HG02623 (cell line): ENCODE measurements around the gene SLC16A3.
"Not testable (repeated sequence)": the region's sequence is repeated elsewhere in the genome, so short reads cannot be mapped to it uniquely, and the experiment has no call there.

Source experiments
- ATAC-seq: cut with Tn5 transposase; IDR thresholded peaks from one replicate; pipeline ENCODE4 v1.9.1; 2021; ENCODE audit warnings: moderate library complexity; ENCODE audit not compliant: unreplicated experiment

Gene SLC16A3

DNA sequence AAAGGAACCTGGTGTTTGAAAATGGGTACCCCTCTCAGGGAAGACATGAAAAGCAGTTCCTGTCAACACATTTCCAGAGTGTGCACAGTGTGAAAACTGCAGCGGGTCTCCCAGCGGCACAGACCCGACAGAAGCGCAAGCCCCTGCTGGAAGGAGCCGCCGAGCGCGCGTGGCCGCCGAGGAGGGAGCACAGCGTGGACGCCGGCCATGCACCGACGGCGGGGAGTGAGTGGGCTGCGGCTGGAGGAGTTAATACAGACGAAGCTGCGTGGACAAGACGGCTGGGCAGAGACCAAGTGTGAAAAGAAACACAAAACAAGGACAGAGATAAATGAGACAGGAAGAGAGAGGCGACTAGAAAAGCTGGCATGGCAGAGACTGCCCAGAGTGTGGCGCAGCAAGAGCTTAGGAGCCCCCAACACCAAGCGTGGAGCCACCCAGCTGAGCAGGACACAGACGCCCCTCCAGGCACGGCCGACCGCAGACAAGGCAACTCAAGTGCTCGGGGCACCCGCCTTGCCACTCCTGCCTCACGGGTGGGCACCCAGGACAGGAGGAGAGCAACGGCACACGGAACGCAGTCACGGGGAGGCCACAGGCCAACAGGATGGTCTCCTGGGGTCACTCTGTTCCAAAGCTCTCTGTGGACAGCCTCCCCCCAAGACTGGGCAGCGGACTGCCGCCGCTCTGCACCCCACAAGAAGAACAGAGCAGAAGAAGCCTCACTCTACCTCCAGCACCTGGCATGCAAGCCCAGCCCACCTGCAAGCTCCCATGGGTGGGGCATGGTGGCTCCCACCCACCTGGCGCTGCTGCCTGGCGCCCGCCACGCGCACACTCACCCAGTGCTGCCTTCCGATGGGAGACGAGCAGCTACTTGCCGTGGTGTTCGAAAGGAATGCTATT, 16.5 kb downstream of the SLC16A3 start:
- ATAC-seq: no peak

GRCh38 chr17:82246040-82246364, 17.2 kb downstream of the SLC16A3 start:
- ATAC-seq: no peak

- ATAC-seq: no peak
Observed at GRCh38 chr17:82246365-82247181, 17.7 kb downstream of the SLC16A3 start.

DNA sequence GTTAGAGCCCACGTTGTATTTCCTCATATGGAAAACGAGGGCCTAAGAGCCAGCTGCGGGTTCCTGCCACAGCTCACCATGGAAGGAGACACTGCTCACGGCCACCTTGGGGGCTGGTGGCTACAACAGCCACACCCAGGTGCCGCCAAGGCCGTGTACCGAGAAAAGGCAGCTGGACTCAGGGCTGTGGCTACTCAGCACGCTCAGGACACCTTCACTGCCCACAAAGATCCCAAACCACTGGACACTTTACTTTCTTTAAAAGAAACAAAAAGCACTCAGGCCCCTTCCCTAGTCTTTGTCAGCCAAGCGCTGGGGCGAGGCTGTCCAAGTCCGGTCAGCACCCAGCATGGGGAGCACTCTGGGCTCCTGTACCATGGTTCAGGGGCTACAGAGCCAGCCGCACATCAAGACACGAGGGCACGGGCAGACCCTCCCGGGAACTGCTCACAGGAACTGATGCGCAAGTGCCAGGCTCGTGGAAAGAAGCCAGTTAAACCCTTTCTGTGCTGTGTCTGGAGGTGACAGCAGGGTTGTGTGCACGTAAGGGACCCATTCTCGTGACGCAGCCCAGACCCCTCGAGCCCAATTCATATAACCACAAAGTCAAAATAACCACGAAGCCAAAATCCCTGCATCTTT, 18.5 kb downstream of the SLC16A3 start:
- ATAC-seq: no peak

DNA sequence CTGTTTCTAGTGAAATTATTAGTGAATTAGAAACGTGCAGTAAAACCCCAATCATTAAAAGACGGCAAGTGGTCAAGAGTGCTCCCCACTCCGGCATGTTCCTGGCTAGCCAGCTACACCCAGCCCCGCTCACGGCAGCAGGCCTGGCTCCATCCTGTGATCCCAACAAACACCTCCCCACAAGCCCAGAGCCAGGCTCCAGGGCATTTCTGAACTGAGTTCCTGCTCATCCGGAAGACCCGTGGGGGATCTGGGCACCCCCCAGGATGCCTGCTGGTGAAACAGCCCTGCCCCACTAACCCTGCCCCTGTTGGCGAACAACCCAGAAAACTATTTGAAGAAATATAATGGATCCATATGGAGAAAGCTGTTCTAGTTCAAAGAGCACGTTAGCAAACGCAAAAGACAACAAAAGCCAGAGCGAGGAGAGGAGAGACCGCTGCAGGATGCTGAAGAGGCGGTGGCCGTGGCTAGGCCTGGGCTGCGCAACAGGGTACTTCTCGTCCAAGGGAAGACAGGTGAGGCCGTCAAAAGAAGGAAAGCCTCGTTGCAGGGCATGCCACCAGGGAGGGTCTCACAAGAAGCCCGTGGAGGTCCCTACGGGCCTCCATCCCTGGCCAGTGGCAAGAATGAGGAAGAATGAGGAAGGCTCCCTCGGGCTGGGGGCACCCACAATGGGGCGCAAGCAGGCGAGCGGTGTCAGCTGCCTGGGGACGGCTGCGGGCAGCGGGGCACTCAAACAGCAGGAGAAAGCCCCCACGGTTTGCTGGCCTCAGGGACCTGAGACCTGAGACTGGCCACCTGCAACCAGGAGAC, 19.2 kb downstream of the SLC16A3 start:
- no peak for ATAC-seq

DNA sequence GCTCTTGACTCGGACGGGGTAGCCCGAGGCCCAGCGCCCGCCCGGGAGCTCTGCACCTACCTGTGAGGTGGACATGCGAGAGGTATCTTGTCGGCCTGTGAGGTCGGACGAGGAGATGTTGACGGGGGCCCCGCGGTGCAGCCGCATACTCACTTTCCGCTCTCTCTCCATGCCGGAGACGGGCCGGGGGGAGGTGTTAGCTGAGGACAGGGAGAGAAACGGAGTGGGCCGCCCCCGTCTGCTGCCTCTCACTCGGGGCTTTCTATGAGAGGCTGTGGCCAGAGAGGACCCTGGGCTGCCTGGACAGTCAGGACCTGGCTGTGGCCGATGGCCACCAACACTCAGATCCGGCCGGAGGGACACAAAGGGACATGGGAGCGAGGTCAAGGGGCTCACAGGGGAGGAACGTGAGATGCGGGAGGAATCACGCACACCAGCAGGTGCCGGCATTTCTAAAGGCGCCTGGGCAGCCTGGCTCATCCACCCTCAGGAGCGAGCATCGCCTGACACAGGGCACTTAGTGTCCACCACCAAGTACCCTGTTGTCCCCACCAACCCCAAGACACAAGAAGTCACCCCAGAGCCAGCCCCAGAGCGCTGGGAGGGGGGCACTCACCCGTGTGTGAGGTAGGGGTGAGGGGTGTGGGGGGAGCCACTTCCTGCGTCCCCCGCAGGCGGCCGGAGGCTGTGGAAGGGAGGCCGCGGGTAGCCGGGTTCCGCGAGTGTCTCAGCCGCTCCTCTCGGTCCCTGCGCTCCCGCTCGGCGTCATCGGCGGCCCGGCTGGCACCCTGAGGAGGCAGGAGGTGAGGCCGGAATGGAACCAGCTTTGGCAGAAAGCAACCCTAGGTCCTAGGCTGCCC, 20.2 kb downstream of the SLC16A3 start:
- ATAC-seq: no peak

- no peak for ATAC-seq
Observed at GRCh38 chr17:82249896-82250581, 21.2 kb downstream of the SLC16A3 start.

- no peak for ATAC-seq
Observed at GRCh38 chr17:82250868-82251500, 22.1 kb downstream of the SLC16A3 start.

GRCh38 chr17:82252511-82253178, 23.8 kb downstream of the SLC16A3 start:
- no peak for ATAC-seq

DNA sequence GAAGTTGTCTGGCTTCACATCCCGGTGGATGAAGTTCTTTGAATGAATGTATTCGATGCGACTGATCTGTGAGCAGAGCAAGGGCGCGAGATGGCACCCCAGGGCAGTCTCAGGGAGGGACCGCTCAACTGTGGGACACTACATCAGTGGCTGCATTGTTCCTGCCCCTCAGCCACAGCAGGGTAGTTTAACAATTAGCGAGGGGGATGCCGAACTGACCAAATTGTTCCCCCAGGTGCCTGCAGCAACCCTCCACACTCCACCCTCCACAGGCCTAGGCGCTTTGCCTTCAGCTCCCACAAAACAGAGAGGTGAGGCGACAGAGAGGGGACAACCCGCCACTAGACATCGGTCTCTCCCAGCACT, 24.3 kb downstream of the SLC16A3 start:
- ATAC-seq: no peak

- not testable (repeated sequence) for ATAC-seq
Observed at GRCh38 chr17:82254096-82254495, 25.3 kb downstream of the SLC16A3 start.

GRCh38 chr17:82254746-82255145, 25.9 kb downstream of the SLC16A3 start:
- ATAC-seq: not testable (repeated sequence)

- no peak for ATAC-seq
Observed at GRCh38 chr17:82255402-82255972, 26.6 kb downstream of the SLC16A3 start.

- no peak for ATAC-seq
Observed at GRCh38 chr17:82256242-82256885, 27.5 kb downstream of the SLC16A3 start.

DNA sequence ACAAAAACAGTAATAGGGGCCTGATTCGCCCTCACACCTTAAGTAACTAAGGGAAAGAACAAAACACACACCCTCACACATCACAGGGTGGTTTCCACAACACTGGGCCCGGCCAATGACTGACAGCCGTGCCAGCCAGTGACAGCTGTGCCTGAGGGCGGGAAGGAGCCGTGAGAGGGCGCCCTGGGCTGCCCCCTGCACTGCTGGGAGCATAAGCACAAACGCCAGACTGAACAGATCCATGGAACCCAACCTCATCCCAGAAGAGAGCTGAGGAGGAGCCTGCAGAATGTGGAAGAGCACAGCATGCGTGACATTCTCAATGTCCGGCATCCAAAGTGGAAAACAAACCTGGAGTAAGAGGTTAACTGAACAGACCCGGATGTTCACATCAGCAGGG, 28.6 kb downstream of the SLC16A3 start:
- ATAC-seq: no peak

GRCh38 chr17:82258555-82258954, 29.7 kb downstream of the SLC16A3 start:
- no peak for ATAC-seq
